H1 (cell line): Measurements from ENCODE around the gene ZNF581.

Experiments
- CREB1 ChIP-seq: IDR thresholded peaks from 2 replicates; pipeline ENCODE4 v1.6.1; 2012; ENCODE audit warnings: inconsistent platforms
- EZH2 ChIP-seq: fragments of 200-600 bp; sonication (generic); IDR thresholded peaks from 2 replicates; pipeline ENCODE4 v1.7.1; 2012; ENCODE audit warnings: low read depth, mild to moderate bottlenecking, moderate library complexity, low read length, inconsistent platforms; ENCODE audit not compliant: severe bottlenecking
- HDAC6 ChIP-seq: IDR thresholded peaks from one replicate; pipeline ENCODE4 v1.7.1; 2012; ENCODE audit warnings: low read depth, mild to moderate bottlenecking, inconsistent platforms, low read length, moderate library complexity
- JUN ChIP-seq: IDR thresholded peaks from 2 replicates; pipeline ENCODE4 v1.6.1; 2011; ENCODE audit warnings: low read depth, mild to moderate bottlenecking, improper control_type of control experiment, low read length
- JUND ChIP-seq: IDR thresholded peaks from 2 replicates; pipeline ENCODE4 v1.6.1; 2011; ENCODE audit warnings: mild to moderate bottlenecking, improper control_type of control experiment, low read length
- POLR2A ChIP-seq, 2 experiments: IDR thresholded peaks; 1 replicate in 1 of 2; 2 replicates in 1 of 2; pipeline ENCODE4 v1.6.1; 2011; ENCODE audit warnings: low read depth in 2 of 2, low read length in 2 of 2, mild to moderate bottlenecking in 2 of 2; ENCODE audit errors: control extremely low read depth in 1 of 2
- RFX5 ChIP-seq: IDR thresholded peaks from 2 replicates; pipeline ENCODE4 v1.6.1; 2011; ENCODE audit warnings: low read depth, low read length, improper control_type of control experiment, borderline replicate concordance
- ZNF274 ChIP-seq: IDR thresholded peaks from 2 replicates; pipeline ENCODE4 v1.7.0; 2012; ENCODE audit warnings: low read length, borderline replicate concordance; ENCODE audit errors: extremely low read depth
- TF ChIP-seq, protein P1 (sequence below), 3 experiments: IDR thresholded peaks; 1 replicate in 2 of 3; 2 replicates in 1 of 3; pipeline versions ENCODE4 v1.5.1 to v1.6.1; 2011; ENCODE audit warnings: low read length in 3 of 3, mild to moderate bottlenecking in 3 of 3, inconsistent platforms in 2 of 3, low read depth in 1 of 3, moderate library complexity in 1 of 3; ENCODE audit not compliant: insufficient read depth in 1 of 3; ENCODE audit errors: control extremely low read depth in 1 of 3
- TF ChIP-seq, protein P2 (sequence below): IDR thresholded peaks from 2 replicates; pipeline ENCODE4 v1.6.1; 2011; ENCODE audit warnings: low read length, improper control_type of control experiment

DNA sequence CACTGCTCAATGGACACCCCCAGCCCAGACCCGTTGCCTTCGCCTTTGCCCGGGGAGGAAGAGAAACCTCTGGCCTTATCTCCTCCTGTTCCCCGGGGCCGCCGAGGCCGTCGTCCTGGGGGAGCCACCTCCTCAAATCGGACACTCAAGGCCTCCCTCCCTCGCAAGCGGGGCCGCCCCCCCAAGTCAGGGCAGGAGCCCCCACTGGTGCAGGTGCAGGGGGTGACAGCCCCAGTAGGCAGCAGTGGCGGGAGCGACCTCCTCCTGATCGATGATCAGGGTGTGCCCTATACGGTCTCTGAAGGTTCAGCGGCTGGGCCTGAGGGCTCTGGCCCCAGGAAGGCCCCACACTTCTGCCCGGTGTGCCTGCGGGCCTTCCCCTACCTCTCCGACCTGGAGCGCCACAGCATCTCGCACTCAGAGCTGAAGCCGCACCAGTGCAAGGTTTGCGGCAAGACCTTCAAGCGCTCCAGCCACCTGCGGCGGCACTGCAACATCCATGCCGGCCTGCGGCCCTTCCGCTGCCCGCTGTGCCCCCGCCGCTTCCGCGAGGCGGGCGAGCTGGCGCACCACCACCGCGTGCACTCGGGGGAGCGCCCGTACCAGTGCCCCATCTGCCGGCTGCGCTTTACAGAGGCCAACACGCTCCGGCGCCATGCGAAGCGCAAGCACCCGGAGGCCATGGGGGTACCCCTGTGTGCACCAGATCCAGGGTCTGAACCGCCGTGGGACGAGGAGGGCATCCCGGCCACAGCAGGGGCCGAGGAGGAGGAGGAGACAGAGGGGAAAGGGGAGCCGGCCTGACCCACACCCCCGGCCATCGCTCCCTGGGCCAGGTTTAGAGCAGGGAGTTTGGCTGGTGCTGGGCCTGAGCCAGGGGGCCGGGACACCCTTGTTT lies 41.1 kb upstream of the ZNF581 start:
- no peak for TF ChIP-seq ZNF274
- TF ChIP-seq, protein P1, sequence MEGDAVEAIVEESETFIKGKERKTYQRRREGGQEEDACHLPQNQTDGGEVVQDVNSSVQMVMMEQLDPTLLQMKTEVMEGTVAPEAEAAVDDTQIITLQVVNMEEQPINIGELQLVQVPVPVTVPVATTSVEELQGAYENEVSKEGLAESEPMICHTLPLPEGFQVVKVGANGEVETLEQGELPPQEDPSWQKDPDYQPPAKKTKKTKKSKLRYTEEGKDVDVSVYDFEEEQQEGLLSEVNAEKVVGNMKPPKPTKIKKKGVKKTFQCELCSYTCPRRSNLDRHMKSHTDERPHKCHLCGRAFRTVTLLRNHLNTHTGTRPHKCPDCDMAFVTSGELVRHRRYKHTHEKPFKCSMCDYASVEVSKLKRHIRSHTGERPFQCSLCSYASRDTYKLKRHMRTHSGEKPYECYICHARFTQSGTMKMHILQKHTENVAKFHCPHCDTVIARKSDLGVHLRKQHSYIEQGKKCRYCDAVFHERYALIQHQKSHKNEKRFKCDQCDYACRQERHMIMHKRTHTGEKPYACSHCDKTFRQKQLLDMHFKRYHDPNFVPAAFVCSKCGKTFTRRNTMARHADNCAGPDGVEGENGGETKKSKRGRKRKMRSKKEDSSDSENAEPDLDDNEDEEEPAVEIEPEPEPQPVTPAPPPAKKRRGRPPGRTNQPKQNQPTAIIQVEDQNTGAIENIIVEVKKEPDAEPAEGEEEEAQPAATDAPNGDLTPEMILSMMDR (IDR thresholded peaks at IDR 0.05; ENCODE audit: control extremely low read depth in 1 of 3, insufficient read depth in 1 of 3, low read depth in 1 of 3, low read length in 3 of 3): no peak
- no peak for TF ChIP-seq EZH2
- no peak for TF ChIP-seq POLR2A (IDR thresholded peaks at IDR 0.05; ENCODE audit: control extremely low read depth in 1 of 2, low read depth in 2 of 2, low read length in 2 of 2)
- TF ChIP-seq RFX5: no peak
- TF ChIP-seq JUN: no peak
- TF ChIP-seq HDAC6: no peak
- TF ChIP-seq JUND: no peak
- TF ChIP-seq, protein P2, sequence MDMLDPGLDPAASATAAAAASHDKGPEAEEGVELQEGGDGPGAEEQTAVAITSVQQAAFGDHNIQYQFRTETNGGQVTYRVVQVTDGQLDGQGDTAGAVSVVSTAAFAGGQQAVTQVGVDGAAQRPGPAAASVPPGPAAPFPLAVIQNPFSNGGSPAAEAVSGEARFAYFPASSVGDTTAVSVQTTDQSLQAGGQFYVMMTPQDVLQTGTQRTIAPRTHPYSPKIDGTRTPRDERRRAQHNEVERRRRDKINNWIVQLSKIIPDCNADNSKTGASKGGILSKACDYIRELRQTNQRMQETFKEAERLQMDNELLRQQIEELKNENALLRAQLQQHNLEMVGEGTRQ: no peak
- TF ChIP-seq CREB1: no peak
